Naive thymus-derived CD4-positive, alpha-beta T cell (primary cell): ENCODE results near the gene AP1S3. TPM values are rescaled to one million over a fixed set of nuclear protein-coding genes. Genes with fewer than 3 reads are reported as not detected.

Experiments
- ATAC-seq: fragments of 150-1000 bp; cut with Tn5 transposase; 2 replicates; pipeline ENCODE4 v1.10.0; 2021; ENCODE audit warnings: mild to moderate bottlenecking, moderate library complexity
- CTCF ChIA-PET: fragments of 350-600 bp; sonication (Branson Sonifier 250); formaldehyde crosslinking; loops from one replicate; lab custom pipeline; 2021; ENCODE audit warnings: antibody characterized with exemption; lab: Charles Lee
- POLR2A ChIA-PET: fragments of 350-600 bp; sonication (Branson Sonifier 250); formaldehyde crosslinking; loops from one replicate; lab custom pipeline; 2021; ENCODE audit warnings: antibody characterized with exemption, inconsistent platforms; lab: Charles Lee
- DNase-seq, 9 donors: peaks; one replicate each; pipeline versions ENCODE4 v3.0.0 to v3.0.0-alpha.2; 2020 to 2022; ENCODE audit warnings: mixed read lengths in 1 of 9
- H3K27ac ChIP-seq: one replicate; pipeline ENCODE4 v1.7.0; 2013; ENCODE audit warnings: mild to moderate bottlenecking, low read depth, low read length, moderate library complexity
- H3K27me3 ChIP-seq, 2 donors: one replicate each; pipeline ENCODE4 v1.7.0; 2013; ENCODE audit warnings: low read length in 2 of 2, mild to moderate bottlenecking in 2 of 2, moderate library complexity in 2 of 2; ENCODE audit not compliant: control insufficient read depth in 2 of 2, insufficient read depth in 2 of 2
- H3K36me3 ChIP-seq, 3 experiments: 1 replicate in 2 of 3; 2 replicates in 1 of 3; pipeline ENCODE4 v1.7.0; 2013; ENCODE audit warnings: low read length in 3 of 3, mild to moderate bottlenecking in 3 of 3, moderate library complexity in 1 of 3; ENCODE audit not compliant: insufficient read depth in 3 of 3, control insufficient read depth in 2 of 3
- H3K4me1 ChIP-seq, 2 donors: one replicate each; pipeline ENCODE4 v1.7.0; 2013; ENCODE audit warnings: low read length in 2 of 2, mild to moderate bottlenecking in 2 of 2, moderate library complexity in 1 of 2; ENCODE audit not compliant: control insufficient read depth in 2 of 2, insufficient read depth in 2 of 2
- H3K4me3 ChIP-seq: 2 replicates; pipeline ENCODE4 v1.7.0; 2013; ENCODE audit warnings: mild to moderate bottlenecking, low read length
- H3K9me3 ChIP-seq, 3 experiments: 1 replicate in 2 of 3; 2 replicates in 1 of 3; pipeline ENCODE4 v1.7.0; 2013; ENCODE audit warnings: low read length in 3 of 3; ENCODE audit not compliant: control insufficient read depth in 2 of 3
- H3K27ac Mint-ChIP-seq, 9 donors: one replicate each; pipeline ENCODE4 v1.8.0; 2020 to 2022; ENCODE audit warnings: mixed read lengths in 9 of 9, mild to moderate bottlenecking in 8 of 9, moderate library complexity in 5 of 9, inconsistent platforms in 2 of 9
- H3K27me3 Mint-ChIP-seq, 5 donors: one replicate each; pipeline ENCODE4 v1.8.0; 2021 to 2022; ENCODE audit warnings: mixed read lengths in 5 of 5, mild to moderate bottlenecking in 1 of 5
- H3K36me3 Mint-ChIP-seq, 5 donors: one replicate each; pipeline ENCODE4 v1.8.0; 2020 to 2022; ENCODE audit warnings: mixed read lengths in 5 of 5, mild to moderate bottlenecking in 3 of 5, inconsistent platforms in 1 of 5
- H3K4me1 Mint-ChIP-seq, 7 donors: one replicate each; pipeline ENCODE4 v1.8.0; 2020 to 2022; ENCODE audit warnings: mixed read lengths in 7 of 7, mild to moderate bottlenecking in 3 of 7, inconsistent platforms in 1 of 7
- H3K4me3 Mint-ChIP-seq, 10 donors: one replicate each; pipeline ENCODE4 v1.8.0; 2020 to 2022; ENCODE audit warnings: mild to moderate bottlenecking in 10 of 10, mixed read lengths in 10 of 10, moderate library complexity in 6 of 10, inconsistent platforms in 2 of 10
- H3K9me3 Mint-ChIP-seq, 11 donors: one replicate each; pipeline ENCODE4 v1.8.0; 2020 to 2022; ENCODE audit warnings: mixed read lengths in 11 of 11, mild to moderate bottlenecking in 4 of 11, inconsistent platforms in 1 of 11, moderate library complexity in 1 of 11
- intact Hi-C, 2 donors: fragments of 100-400 bp; cut with micrococcal nuclease; formaldehyde crosslinking; loops; one replicate each; pipeline ENCODE4 v1.15.1; 2023
- polyA plus RNA-seq, 2 donors: library from polyadenylated mRNA; unstranded; fragments of 300-500 nt; fragmentation: Illumina TruSeq; gene quantifications; one replicate each; pipeline ENCODE4 v1.2.3, GENCODE V29; 2021
- total RNA-seq, 6 experiments: library from RNA in 5 of 6; stranded (reverse) in 5 of 6; gene quantifications; 1 replicate in 5 of 6; 2 replicates in 1 of 6; pipeline ENCODE4 v1.2.3 and lab custom pipeline; 2021 to 2026

AP1S3 gene
- total and polyA plus RNA-seq, 7 experiments from 2014 or later = 0.53 to 8.2 (median 1.6) TPM

DNA sequence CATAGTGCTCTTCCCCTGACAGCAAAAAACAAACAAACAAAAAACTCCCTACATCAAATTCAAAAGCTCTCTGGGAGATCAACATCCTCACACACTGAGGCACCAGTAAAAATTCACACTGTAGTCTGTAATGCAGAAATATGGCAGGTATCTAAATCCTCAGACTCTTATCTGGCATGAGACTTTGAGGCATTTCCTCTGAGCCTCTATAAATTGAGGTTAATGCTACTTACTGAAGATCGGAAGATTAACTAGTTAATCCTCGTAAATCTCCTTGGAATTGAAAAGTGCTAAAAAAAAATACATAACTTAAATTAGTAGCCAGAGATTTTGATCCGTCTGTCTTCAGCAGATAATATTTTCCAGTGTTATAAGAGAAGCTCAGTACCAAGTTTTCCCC is 65.0 kb downstream of the AP1S3 start:
- H3K4me1 ChIP-seq = no peaks in the 10 kb centered on the region
- H3K27ac ChIP-seq = no peak overlapping the region
- H3K27ac Mint-ChIP-seq = no peak overlapping the region
- H3K4me1 Mint-ChIP-seq = peaks cover 0 to 9% (median 0%) of the 10 kb centered on the region in 7 donors
- H3K36me3 Mint-ChIP-seq = peaks cover 5 to 25% (median 17%) of the 10 kb centered on the region in 5 donors
- H3K9me3 ChIP-seq = no peaks in the 10 kb centered on the region
- intact Hi-C loops = no loop called here
- ChIA-PET POLR2A (no interaction called here), CTCF (no interaction called here)
- H3K36me3 ChIP-seq = no peaks in the 10 kb centered on the region
- H3K27me3 Mint-ChIP-seq = no peaks in the 10 kb centered on the region
- peaks cover 0 to 4% (median 0%) of the 10 kb centered on the region in 11 donors for H3K9me3 Mint-ChIP-seq
- no peak overlapping the region for H3K4me3 ChIP-seq
- no peak overlapping the region for H3K4me3 Mint-ChIP-seq
- DNase-seq (no peak), ATAC-seq (no peak)
- no peaks in the 10 kb centered on the region for H3K27me3 ChIP-seq

DNA sequence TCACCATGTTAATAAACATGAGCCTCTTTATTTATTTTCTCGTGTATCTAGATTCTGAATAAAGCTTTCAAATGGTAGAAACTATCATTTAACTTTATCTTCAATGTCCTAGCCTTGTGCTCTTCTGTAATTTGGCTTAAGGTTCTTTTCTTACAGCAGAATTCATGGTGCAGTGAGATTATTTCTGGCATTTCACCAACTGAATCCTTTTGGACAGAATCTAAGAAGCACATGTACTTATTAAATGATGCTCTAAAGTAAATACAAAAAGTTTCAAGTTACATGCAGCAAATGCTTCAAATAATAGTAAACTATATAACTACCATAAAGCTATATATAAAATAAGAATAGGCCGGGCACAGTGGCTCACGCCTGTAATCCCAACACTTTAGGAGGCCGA is 65.9 kb downstream of the AP1S3 start:
- no peak for DNase-seq

DNA sequence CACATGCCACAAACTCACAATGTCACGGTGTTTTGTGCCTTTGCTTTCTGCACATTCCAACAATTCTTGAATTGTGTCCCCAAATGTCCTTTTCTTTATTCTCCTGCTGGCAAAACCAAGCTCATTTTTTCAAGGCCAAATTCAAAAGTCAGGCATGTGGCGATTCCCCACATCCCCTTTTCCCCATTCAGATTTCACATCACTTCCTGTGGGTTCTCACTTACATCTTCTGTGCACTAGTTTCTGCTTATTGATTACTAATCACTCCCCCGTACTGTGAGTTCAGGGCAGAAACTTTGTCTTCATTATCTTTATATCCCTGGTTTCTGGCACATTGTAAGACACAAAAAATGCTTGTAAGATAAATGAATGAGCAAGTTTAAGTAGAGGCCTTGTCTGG is 69.2 kb downstream of the AP1S3 start:
- Histone ChIP-seq H3K4me3 (no peak overlapping the region), H3K27me3 (no peaks in the 10 kb centered on the region), H3K27ac (no peak overlapping the region), H3K36me3 (no peaks in the 10 kb centered on the region), H3K4me1 (no peaks in the 10 kb centered on the region), H3K9me3 (no peaks in the 10 kb centered on the region)
- Mint-ChIP-seq H3K4me1 (peaks cover 0 to 9% (median 0%) of the 10 kb centered on the region in 7 donors), H3K36me3 (peaks cover 0 to 19% (median 10%) of the 10 kb centered on the region in 5 donors), H3K9me3 (peaks cover 0 to 7% (median 0%) of the 10 kb centered on the region in 11 donors), H3K27ac (no peak overlapping the region), H3K27me3 (no peaks in the 10 kb centered on the region), H3K4me3 (no peak overlapping the region)
- no peak for ATAC-seq
- CTCF ChIA-PET = no interaction called here
- POLR2A ChIA-PET = no interaction called here
- intact Hi-C loops = no loop called here
- DNase-seq = no peak

More for the DNA sequence above, 65.9 kb downstream of the AP1S3 start:
- H3K27me3 ChIP-seq = no peaks in the 10 kb centered on the region
- Mint-ChIP-seq H3K4me3 (no peak overlapping the region), H3K27me3 (no peaks in the 10 kb centered on the region), H3K27ac (no peak overlapping the region), H3K4me1 (peaks cover 0 to 9% (median 0%) of the 10 kb centered on the region in 7 donors), H3K36me3 (peaks cover 5 to 22% (median 19%) of the 10 kb centered on the region in 5 donors), H3K9me3 (peaks cover 0 to 7% (median 0%) of the 10 kb centered on the region in 11 donors)
- ChIA-PET CTCF (no interaction called here), POLR2A (no interaction called here)
- no peak for ATAC-seq
- H3K4me3 ChIP-seq = no peak overlapping the region
- H3K4me1 ChIP-seq = no peaks in the 10 kb centered on the region
- no peaks in the 10 kb centered on the region for H3K9me3 ChIP-seq
- intact Hi-C loops = no loop called here
- H3K27ac ChIP-seq = no peak overlapping the region
- no peaks in the 10 kb centered on the region for H3K36me3 ChIP-seq

GRCh38 chr2:223767341-223767740 is 70.0 kb downstream of the AP1S3 start:
- ChIA-PET POLR2A (no interaction called here), CTCF (no interaction called here)
- intact Hi-C loops = no loop called here
- no peaks in the 10 kb centered on the region for H3K27me3 Mint-ChIP-seq
- Histone ChIP-seq H3K4me3 (no peak overlapping the region), H3K27me3 (no peaks in the 10 kb centered on the region), H3K27ac (no peak overlapping the region), H3K4me1 (no peaks in the 10 kb centered on the region), H3K9me3 (no peaks in the 10 kb centered on the region), H3K36me3 (no peaks in the 10 kb centered on the region)
- DNase-seq (no peak), ATAC-seq (no peak)
- H3K36me3 Mint-ChIP-seq = peaks cover 0 to 15% (median 10%) of the 10 kb centered on the region in 5 donors
- H3K4me1 Mint-ChIP-seq = peaks cover 0 to 9% (median 0%) of the 10 kb centered on the region in 7 donors
- H3K4me3 Mint-ChIP-seq = no peak overlapping the region
- peaks cover 0 to 7% (median 0%) of the 10 kb centered on the region in 11 donors for H3K9me3 Mint-ChIP-seq
- H3K27ac Mint-ChIP-seq = no peak overlapping the region

DNA sequence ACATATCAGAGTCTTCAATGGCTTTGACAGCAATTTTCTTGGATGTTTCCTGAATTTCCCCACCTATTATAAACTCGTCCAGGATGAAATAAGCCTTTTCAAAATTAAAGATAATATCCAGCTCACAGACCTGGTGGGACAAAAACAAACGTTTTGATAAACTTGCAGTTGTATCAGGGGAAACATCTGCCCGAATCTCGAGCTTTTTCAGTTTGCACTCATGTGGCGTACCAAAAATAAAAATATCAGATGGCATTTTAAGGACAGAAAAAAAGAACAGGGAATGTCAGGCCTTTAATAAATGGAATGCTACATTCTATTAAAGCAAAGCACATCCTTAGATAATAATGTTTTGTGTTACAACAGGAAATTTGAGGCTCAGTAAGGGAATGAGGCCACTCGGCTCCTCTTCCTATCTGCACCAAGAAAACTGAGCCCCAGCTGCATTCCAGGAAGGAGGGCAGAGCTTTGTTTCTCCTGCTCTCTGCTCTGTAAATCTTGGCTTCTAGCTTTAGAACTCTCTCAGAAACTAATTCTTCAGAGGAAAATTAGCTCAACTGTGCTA is 72.1 kb downstream of the AP1S3 start:
- Histone ChIP-seq H3K4me3 (no peak overlapping the region), H3K36me3 (no peaks in the 10 kb centered on the region), H3K27ac (no peak overlapping the region), H3K4me1 (peaks cover 0 to 14% of the 10 kb centered on the region in 2 donors), H3K27me3 (no peaks in the 10 kb centered on the region), H3K9me3 (no peaks in the 10 kb centered on the region)
- Mint-ChIP-seq H3K4me3 (no peak overlapping the region), H3K9me3 (peaks cover 0 to 7% (median 0%) of the 10 kb centered on the region in 11 donors), H3K27ac (no peak overlapping the region), H3K4me1 (peaks cover 0 to 25% (median 5%) of the 10 kb centered on the region in 7 donors), H3K36me3 (peaks cover 0 to 17% (median 10%) of the 10 kb centered on the region in 5 donors), H3K27me3 (no peaks in the 10 kb centered on the region)
- ATAC-seq (no peak), DNase-seq (no peak)
- intact Hi-C loops = no loop called here
- CTCF ChIA-PET = no interaction called here
- POLR2A ChIA-PET = no interaction called here

DNA sequence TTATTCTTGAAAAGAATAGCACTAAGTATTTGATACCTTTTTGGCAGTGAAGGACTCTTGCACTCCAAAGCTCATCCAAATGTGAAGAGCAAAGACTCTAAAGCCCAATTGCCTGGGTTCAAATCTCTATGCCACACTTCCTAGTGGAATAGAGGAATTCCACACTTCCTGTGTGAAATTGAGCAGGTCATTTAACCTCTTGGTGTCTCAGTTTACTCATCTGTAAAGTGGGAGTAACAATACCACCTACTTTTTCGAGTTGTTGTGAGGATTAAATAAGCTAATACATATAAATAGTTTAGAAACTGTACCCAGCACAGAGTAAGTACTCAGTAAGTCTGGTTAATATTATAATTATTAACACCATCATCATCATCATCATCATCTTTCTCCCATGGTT is 72.6 kb downstream of the AP1S3 start:
- H3K4me1 ChIP-seq = peaks cover 0 to 19% of the 10 kb centered on the region in 2 donors
- H3K27me3 ChIP-seq = no peaks in the 10 kb centered on the region
- no peak for DNase-seq
- CTCF ChIA-PET = interaction anchor here (0.5 kb wide), 1 partner anchor 34 kb away, joined by 3 read pairs; no protein-coding TSS in a partner anchor
- peaks cover 0 to 17% (median 10%) of the 10 kb centered on the region in 5 donors for H3K36me3 Mint-ChIP-seq
- H3K27ac Mint-ChIP-seq = no peak overlapping the region
- POLR2A ChIA-PET = no interaction called here
- H3K27me3 Mint-ChIP-seq = no peaks in the 10 kb centered on the region
- H3K9me3 Mint-ChIP-seq = peaks cover 0 to 7% (median 0%) of the 10 kb centered on the region in 11 donors
- H3K4me1 Mint-ChIP-seq = peaks cover 0 to 30% (median 5%) of the 10 kb centered on the region in 7 donors
- H3K4me3 ChIP-seq = no peak overlapping the region
- H3K4me3 Mint-ChIP-seq = no peak overlapping the region
- no peaks in the 10 kb centered on the region for H3K9me3 ChIP-seq
- no peak overlapping the region for H3K27ac ChIP-seq
- no peaks in the 10 kb centered on the region for H3K36me3 ChIP-seq
- intact Hi-C loops = loop anchor here in 1 of 2 donors (5.0 kb wide), 1 partner anchor 37 kb away; no protein-coding TSS in a partner anchor
- no peak for ATAC-seq

DNA sequence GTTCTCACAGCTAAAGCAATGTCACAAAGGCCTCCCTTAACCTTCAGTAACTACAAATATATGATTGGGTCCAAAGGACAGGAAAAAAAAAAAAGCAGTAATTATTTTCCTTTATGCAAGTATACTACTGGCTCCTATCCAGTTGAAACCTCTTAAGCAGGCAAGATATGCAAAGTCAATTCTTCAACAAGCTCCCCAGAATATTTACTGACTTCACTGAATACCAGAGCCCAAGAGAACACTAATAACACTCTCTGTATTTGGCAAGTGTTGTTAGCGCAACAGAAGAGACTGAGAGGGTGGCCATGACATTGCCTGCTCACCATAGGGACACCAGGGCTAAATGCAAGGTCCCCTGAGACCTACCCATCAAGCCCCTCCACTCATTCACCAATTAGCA is 74.5 kb downstream of the AP1S3 start:
- no peaks in the 10 kb centered on the region for H3K36me3 ChIP-seq
- H3K9me3 ChIP-seq = no peaks in the 10 kb centered on the region
- peaks cover 0 to 13% (median 9%) of the 10 kb centered on the region in 5 donors for H3K36me3 Mint-ChIP-seq
- H3K9me3 Mint-ChIP-seq = peaks cover 0 to 7% (median 0%) of the 10 kb centered on the region in 11 donors
- no peaks in the 10 kb centered on the region for H3K27me3 ChIP-seq
- ATAC-seq (no peak), DNase-seq (no peak)
- no peaks in the 10 kb centered on the region for H3K27me3 Mint-ChIP-seq
- intact Hi-C loops = loop anchor here in 1 of 2 donors (5.0 kb wide), 1 partner anchor 36 kb away; no protein-coding TSS in a partner anchor
- H3K4me1 ChIP-seq = peaks cover 0 to 29% of the 10 kb centered on the region in 2 donors
- H3K4me3 Mint-ChIP-seq = no peak overlapping the region
- POLR2A ChIA-PET = no interaction called here
- H3K27ac Mint-ChIP-seq = no peak overlapping the region
- H3K4me3 ChIP-seq = no peak overlapping the region
- CTCF ChIA-PET = interaction anchor here (0.6 kb wide), 1 partner anchor 1611 kb away, joined by 3 read pairs; no protein-coding TSS in a partner anchor
- H3K4me1 Mint-ChIP-seq = peaks cover 0 to 26% (median 4%) of the 10 kb centered on the region in 7 donors
- no peak overlapping the region for H3K27ac ChIP-seq
